Measurements from ENCODE around the gene THSD4.

GRCh38 chr15:71334434-71334833, 219.2 kb downstream of the THSD4 start:
- TF ChIP-seq CTCF (IDR thresholded peaks at IDR 0.05) (no peak), POLR2A (IDR thresholded peaks at IDR 0.05) (no peak)
